Tongue (tissue), 2 donors: Measurements from ENCODE around the gene USP2. TPM values are rescaled to one million over a fixed set of nuclear protein-coding genes. Genes with fewer than 3 reads are reported as not detected.

ENCODE experiments used
- small RNA-seq: library from RNA; depleted of rRNA; stranded (forward); fragments of <200 nt; gene quantifications from one replicate; pipeline ENCODE3, GENCODE V24; 2014; ENCODE audit warnings: low replicate concordance
- total RNA-seq: library from RNA; depleted of rRNA; stranded (reverse); fragments of >200 nt; gene quantifications from one replicate; pipeline ENCODE4 v1.2.3, GENCODE V29; 2014

The USP2 gene
- total RNA-seq, 1 donor from 2014 or later: 39.2 TPM

Small RNA genes within 50 kb of the gene (small RNA-seq; reads per million reads assigned to genes)
- gene AP003396.4: not detected
- gene RF01225: not detected

Other genes with a start within 250 kb of the USP2 start
- 0.31 TPM for gene ABCG4, start 232.6 kb downstream of the USP2 start, total RNA-seq
- 35.4 TPM for gene NLRX1, start 213.0 kb downstream of the USP2 start, total RNA-seq
- gene NHERF4, start 196.2 kb downstream of the USP2 start, total RNA-seq: not detected
- gene CBL, start 175.4 kb downstream of the USP2 start, total RNA-seq: 10.9 TPM
- 491 TPM for gene MCAM, start 64.6 kb downstream of the USP2 start, total RNA-seq
- gene RNF26, start 47.2 kb downstream of the USP2 start, total RNA-seq: 6.6 TPM
- 24.8 TPM for gene C1QTNF5, start 40.8 kb downstream of the USP2 start, total RNA-seq
- gene MFRP, start 35.0 kb downstream of the USP2 start, total RNA-seq: not detected
- gene THY1, start 41.5 kb upstream of the USP2 start, total RNA-seq: 49.6 TPM